ENCODE results near the gene DPYSL3. TPM values are rescaled to one million over a fixed set of nuclear protein-coding genes. Genes with fewer than 3 reads are reported as not detected.

DPYSL3 gene
- polyA plus RNA-seq, 1 of the 3 experiments (the other 2 are of a cell fraction) = 123 TPM

- 96% methylated on average over 2 of the region's 2 CpGs for WGBS (ENCODE audit: low lambda C conversion rate)
- Histone ChIP-seq H4K20me1 (ENCODE audit: insufficient read depth) (peaks cover 76% of the 10 kb centered on the region), H2AFZ (ENCODE audit: low read depth) (no peak overlapping the region), H3K27me3 (ENCODE audit: insufficient read depth) (no peaks in the 10 kb centered on the region), H3K4me1 (ENCODE audit: control insufficient read depth in 1 of 2, insufficient read depth in 2 of 2, low read depth in 1 of 2, low read length in 1 of 2) (peaks cover 12 to 25% of the 10 kb centered on the region in 2 experiments), H3K27ac (ENCODE audit: low read depth in 2 of 2, low read length in 1 of 2) (no peak overlapping the region; a peak in 1 of 4 replicates), H3K79me2 (ENCODE audit: insufficient read depth) (peaks cover 97% of the 10 kb centered on the region), H3K4me2 (no peak overlapping the region), H3K36me3 (replicated peaks in 1 of 2; ENCODE audit: control insufficient read depth in 1 of 2, insufficient read depth in 2 of 2, low read length in 1 of 2) (peaks cover 13 to 25% of the 10 kb centered on the region in 2 experiments), H3F3A (replicated peaks; ENCODE audit: insufficient read depth) (peaks cover 3% of the 10 kb centered on the region), H3K4me3 (ENCODE audit: low read depth in 2 of 2, low read length in 1 of 2) (no peak overlapping the region), H3K9me2 (no peaks in the 10 kb centered on the region), H3K9me3 (no peaks in the 10 kb centered on the region), H3K9ac (no peak overlapping the region)
- no peak for TF ChIP-seq PBX3 (IDR thresholded peaks at IDR 0.05)
- TF ChIP-seq FOXM1 (IDR thresholded peaks at IDR 0.05; ENCODE audit: low read depth) = no peak
- TF ChIP-seq TAF1 (IDR thresholded peaks at IDR 0.05; ENCODE audit: borderline replicate concordance, low read depth, low read length) = no peak
- TF ChIP-seq REST (IDR thresholded peaks at IDR 0.05; ENCODE audit: low read depth, low read length) = no peak
- no peak for TF ChIP-seq EZH2phosphoT487 (IDR thresholded peaks at IDR 0.05; ENCODE audit: borderline replicate concordance, low read depth)
- TF ChIP-seq SIN3A (IDR thresholded peaks at IDR 0.05; ENCODE audit: borderline replicate concordance, low read depth, low read length) = no peak
- POLR2A ChIA-PET = no interaction called here
- CTCF ChIA-PET = interaction anchor here (0.8 to 1.8 kb wide), 7 partner anchors 18 to 258 kb away, joined by 3 to 4 read pairs (median 3); no protein-coding TSS in a partner anchor
- DNase-seq = no peak
Measured at GRCh38 chr5:147446523-147446922, 63.3 kb downstream of the DPYSL3 start.

GRCh38 chr5:147445917-147446316, 64.0 kb downstream of the DPYSL3 start:
- H3K4me3 ChIP-seq (ENCODE audit: low read depth in 2 of 2, low read length in 1 of 2) = no peak overlapping the region
- no peaks in the 10 kb centered on the region for H3K9me2 ChIP-seq
- peaks cover 76% of the 10 kb centered on the region for H4K20me1 ChIP-seq (ENCODE audit: insufficient read depth)
- H3K36me3 ChIP-seq (replicated peaks in 1 of 2; ENCODE audit: control insufficient read depth in 1 of 2, insufficient read depth in 2 of 2, low read length in 1 of 2) = peaks cover 13 to 25% of the 10 kb centered on the region in 2 experiments
- H3K79me2 ChIP-seq (ENCODE audit: insufficient read depth) = peaks cover 97% of the 10 kb centered on the region
- no peak for DNase-seq
- H3K9ac ChIP-seq = no peak overlapping the region
- no peaks in the 10 kb centered on the region for H3K27me3 ChIP-seq (ENCODE audit: insufficient read depth)
- POLR2A ChIA-PET = no interaction called here
- H3K9me3 ChIP-seq = no peaks in the 10 kb centered on the region
- 89% methylated on average over 2 of the region's 2 CpGs for WGBS (ENCODE audit: low lambda C conversion rate)
- H2AFZ ChIP-seq (ENCODE audit: low read depth) = no peak overlapping the region
- peaks cover 12 to 22% of the 10 kb centered on the region in 2 experiments for H3K4me1 ChIP-seq (ENCODE audit: control insufficient read depth in 1 of 2, insufficient read depth in 2 of 2, low read depth in 1 of 2, low read length in 1 of 2)
- peaks cover 3% of the 10 kb centered on the region for H3F3A ChIP-seq (replicated peaks; ENCODE audit: insufficient read depth)
- CTCF ChIA-PET = interaction anchor here (0.9 to 1.8 kb wide), 4 partner anchors 55 to 257 kb away, joined by 3 to 4 read pairs (median 4); no protein-coding TSS in a partner anchor
- H3K4me2 ChIP-seq = no peak overlapping the region
- no peak for TF ChIP-seq SIN3A (IDR thresholded peaks at IDR 0.05; ENCODE audit: borderline replicate concordance, low read depth, low read length)
- no peak for TF ChIP-seq ELF1 (IDR thresholded peaks at IDR 0.05)
- no peak for TF ChIP-seq FOSL2 (IDR thresholded peaks at IDR 0.05; ENCODE audit: borderline replicate concordance, low read depth)
- no peak for TF ChIP-seq CTCF (IDR thresholded peaks at IDR 0.05)
- TF ChIP-seq NFIC (IDR thresholded peaks at IDR 0.05; ENCODE audit: borderline replicate concordance) = no peak
- TF ChIP-seq PBX3 (IDR thresholded peaks at IDR 0.05) = no peak
- TF ChIP-seq FOXM1 (IDR thresholded peaks at IDR 0.05; ENCODE audit: low read depth) = no peak
- no peak for TF ChIP-seq FOXJ3 (CRISPR knock-in tag; IDR thresholded peaks at IDR 0.05)
- no peak for TF ChIP-seq RXRA (IDR thresholded peaks at IDR 0.05; ENCODE audit: borderline replicate concordance, low read depth)
- no peak for TF ChIP-seq EZH2phosphoT487 (IDR thresholded peaks at IDR 0.05; ENCODE audit: borderline replicate concordance, low read depth)
- TF ChIP-seq POLR2AphosphoS5 (IDR thresholded peaks at IDR 0.05; ENCODE audit: low read depth, low read length) = no peak
- no peak for TF ChIP-seq GABPA (IDR thresholded peaks at IDR 0.05; ENCODE audit: low read depth)
- TF ChIP-seq GATA2 (CRISPR knock-in tag; IDR thresholded peaks at IDR 0.05) = no peak
- no peak for TF ChIP-seq TAF1 (IDR thresholded peaks at IDR 0.05; ENCODE audit: borderline replicate concordance, low read depth, low read length)
- H3K27ac ChIP-seq (ENCODE audit: low read depth in 2 of 2, low read length in 1 of 2) = no peak overlapping the region; a peak in 1 of 4 replicates

Measured in SK-N-SH (cell line).